Karpas-422 (cell line): ENCODE data around the gene LAP3. TPM values are rescaled to one million over a fixed set of nuclear protein-coding genes. Genes with fewer than 3 reads are reported as not detected.

Source experiments
- DNase-seq: peaks from one replicate; pipeline ENCODE4 v3.0.0-alpha.2; 2015
- H2AFZ ChIP-seq: fragments of 200-600 bp; sonication (generic); 2 replicates; pipeline ENCODE4 v1.6.1; 2014; ENCODE audit warnings: antibody characterized with exemption, low read length, mixed read lengths
- H3K27ac ChIP-seq: fragments of 200-600 bp; sonication (generic); 2 replicates; pipeline ENCODE4 v1.5.1; 2014; ENCODE audit warnings: mild to moderate bottlenecking, low read length, moderate library complexity
- H3K27me3 ChIP-seq: fragments of 200-600 bp; sonication (generic); 2 replicates; pipeline ENCODE4 v1.6.1; 2014; ENCODE audit warnings: low read length, mixed read lengths
- H3K36me3 ChIP-seq: fragments of 200-600 bp; sonication (generic); 2 replicates; pipeline ENCODE4 v1.6.1; 2014; ENCODE audit warnings: low read length, mixed read lengths; ENCODE audit not compliant: insufficient read depth
- H3K4me1 ChIP-seq: fragments of 200-600 bp; sonication (generic); 2 replicates; pipeline ENCODE4 v1.6.1; 2014; ENCODE audit warnings: mild to moderate bottlenecking, low read length, mixed read lengths
- H3K4me2 ChIP-seq: fragments of 200-600 bp; sonication (generic); 2 replicates; pipeline ENCODE4 v1.6.1; 2014; ENCODE audit warnings: low read length, low read depth, mild to moderate bottlenecking; ENCODE audit not compliant: poor library complexity, severe bottlenecking
- H3K4me3 ChIP-seq: fragments of 200-600 bp; sonication (generic); 2 replicates; pipeline ENCODE4 v1.5.1; 2014; ENCODE audit warnings: mild to moderate bottlenecking, antibody characterized with exemption, low read length, mixed read lengths
- H3K79me2 ChIP-seq: fragments of 200-600 bp; sonication (generic); 2 replicates; pipeline ENCODE4 v1.6.1; 2014; ENCODE audit warnings: mild to moderate bottlenecking, low read length, mixed read lengths
- H3K9ac ChIP-seq: fragments of 200-600 bp; sonication (generic); 2 replicates; pipeline ENCODE4 v1.6.0; 2014; ENCODE audit warnings: low read length
- H3K9me2 ChIP-seq: fragments of 200-600 bp; sonication (generic), shearing (Covaris generic); replicated peaks from 2 replicates; pipeline ENCODE4 v1.6.0; 2014; ENCODE audit warnings: mild to moderate bottlenecking, low read length, moderate library complexity; ENCODE audit not compliant: insufficient read depth
- H3K9me3 ChIP-seq: fragments of 300-700, 200-600 bp; sonication (generic); 2 replicates; pipeline ENCODE4 v1.6.1; 2014; ENCODE audit warnings: low read length, mixed read lengths
- H4K20me1 ChIP-seq: fragments of 200-600 bp; sonication (generic); 2 replicates; pipeline ENCODE4 v1.6.1; 2014; ENCODE audit warnings: mild to moderate bottlenecking, antibody characterized with exemption, low read length, low read depth; ENCODE audit not compliant: insufficient read depth
- total RNA-seq: library from RNA; depleted of rRNA; stranded (reverse); fragments of >200 nt; shearing (Covaris generic); gene quantifications from 2 replicates; pipeline ENCODE4 v1.2.3, GENCODE V29; 2014; ENCODE audit warnings: low replicate concordance

Gene LAP3
- total RNA-seq, 1 experiment from 2014 or later, result 146 TPM

- Histone ChIP-seq H3K27me3 (no peaks in the 10 kb centered on the region), H3K27ac (peak within 1 kb of the TSS; percentile 71), H3K4me1 (peaks cover 42% of the 10 kb centered on the region), H2AFZ (peak within 1 kb of the TSS; percentile 89), H3K4me3 (peak within 1 kb of the TSS; percentile 92), H3K79me2 (peaks cover 57% of the 10 kb centered on the region), H3K36me3 (peaks cover 16% of the 10 kb centered on the region; the same call in 1 of the 2 replicates), H3K9ac (peak within 1 kb of the TSS; percentile 93), H4K20me1 (peaks cover 39% of the 10 kb centered on the region), H3K9me3 (no peaks in the 10 kb centered on the region), H3K4me2 (peak within 1 kb of the TSS; percentile 100), H3K9me2 (no peaks in the 10 kb centered on the region)
- DNase-seq, result peak; percentile 98
Measured at GRCh38 chr4:17614416-17615299, 37.7 kb downstream of the LAP3 start, which contains the start of gene MED28. Gene MED28, plus strand, starts transcription at chr4:17614641. Its CDS starts 14 bp downstream, at chr4:17614655.

DNA sequence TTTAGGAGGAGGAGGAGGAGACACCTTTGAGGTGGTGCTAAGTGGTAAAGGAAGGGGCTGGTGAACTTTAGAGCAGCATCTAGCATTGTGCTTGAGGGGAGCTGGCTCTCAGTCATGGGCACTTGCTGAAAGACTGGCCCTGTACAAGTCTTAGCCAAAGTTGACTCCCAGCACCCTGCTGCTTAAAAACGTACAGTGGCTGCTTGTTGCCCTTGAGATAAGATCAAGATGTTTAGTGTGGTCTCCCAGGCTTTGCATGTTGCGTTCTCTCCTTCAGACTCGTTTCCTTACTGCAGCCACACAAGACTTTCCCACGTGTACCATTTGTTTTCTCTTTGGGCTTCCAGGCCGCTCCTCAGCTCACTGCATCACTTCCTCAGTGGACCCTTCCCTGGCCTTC, 39.3 kb downstream of the LAP3 start:
- H3K79me2 ChIP-seq, result peaks cover 61% of the 10 kb centered on the region
- no peak overlapping the region for H3K4me3 ChIP-seq
- H3K9ac ChIP-seq, result no peak overlapping the region
- no peak overlapping the region for H3K27ac ChIP-seq
- H3K9me2 ChIP-seq, result no peaks in the 10 kb centered on the region
- no peak overlapping the region for H2AFZ ChIP-seq
- peak overlapping the region; percentile 100 for H3K4me2 ChIP-seq
- DNase-seq, result no peak
- H4K20me1 ChIP-seq, result peaks cover 42% of the 10 kb centered on the region
- no peaks in the 10 kb centered on the region for H3K27me3 ChIP-seq
- no peaks in the 10 kb centered on the region for H3K9me3 ChIP-seq
- peaks cover 25% of the 10 kb centered on the region; the same call in 1 of the 2 replicates for H3K36me3 ChIP-seq
- H3K4me1 ChIP-seq, result peaks cover 42% of the 10 kb centered on the region

DNA sequence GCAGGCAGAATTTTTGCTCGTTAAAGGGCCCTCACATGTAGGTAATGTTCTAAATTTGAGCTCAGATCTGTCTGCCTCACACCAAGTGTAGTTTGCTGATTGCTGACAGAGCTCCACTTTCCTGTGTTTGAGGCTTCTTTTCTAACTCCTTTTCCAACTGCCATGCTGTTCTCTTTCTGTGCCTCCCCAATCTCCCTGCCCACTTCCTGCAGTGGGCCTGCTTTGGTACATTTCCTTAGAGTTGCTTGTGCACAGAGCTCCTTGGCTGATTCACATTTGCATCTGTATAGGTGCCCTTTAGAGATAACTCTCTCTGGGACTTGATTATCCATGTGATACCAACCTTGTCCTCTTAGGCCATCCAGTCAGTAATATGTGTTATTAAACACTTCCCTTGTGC, 41.9 kb downstream of the LAP3 start:
- Histone ChIP-seq H3K27ac (0 out of 2 replicates have a peak overlapping the region, but pooled peaks have one; percentile 17), H3K27me3 (no peaks in the 10 kb centered on the region), H3K9ac (no peak overlapping the region), H3K4me2 (peak overlapping the region; percentile 33), H3K9me3 (no peaks in the 10 kb centered on the region), H3K36me3 (peaks cover 44% of the 10 kb centered on the region), H3K4me3 (no peak overlapping the region), H3K9me2 (no peaks in the 10 kb centered on the region), H3K79me2 (peaks cover 74% of the 10 kb centered on the region), H2AFZ (no peak overlapping the region), H4K20me1 (peaks cover 44% of the 10 kb centered on the region), H3K4me1 (peaks cover 36% of the 10 kb centered on the region)
- DNase-seq, result no peak

- Histone ChIP-seq H3K27me3 (no peaks in the 10 kb centered on the region), H3K9ac (no peak overlapping the region), H3K27ac (0 out of 2 replicates have a peak overlapping the region, but pooled peaks have one; percentile 17), H3K9me2 (no peaks in the 10 kb centered on the region), H3K4me3 (no peak overlapping the region), H3K36me3 (peaks cover 51% of the 10 kb centered on the region), H3K9me3 (no peaks in the 10 kb centered on the region), H3K4me1 (peaks cover 36% of the 10 kb centered on the region), H4K20me1 (peaks cover 45% of the 10 kb centered on the region), H2AFZ (no peak overlapping the region), H3K4me2 (no peak overlapping the region), H3K79me2 (peaks cover 74% of the 10 kb centered on the region)
- DNase-seq, result no peak
Measured at GRCh38 chr4:17619416-17620105, 42.6 kb downstream of the LAP3 start.

DNA sequence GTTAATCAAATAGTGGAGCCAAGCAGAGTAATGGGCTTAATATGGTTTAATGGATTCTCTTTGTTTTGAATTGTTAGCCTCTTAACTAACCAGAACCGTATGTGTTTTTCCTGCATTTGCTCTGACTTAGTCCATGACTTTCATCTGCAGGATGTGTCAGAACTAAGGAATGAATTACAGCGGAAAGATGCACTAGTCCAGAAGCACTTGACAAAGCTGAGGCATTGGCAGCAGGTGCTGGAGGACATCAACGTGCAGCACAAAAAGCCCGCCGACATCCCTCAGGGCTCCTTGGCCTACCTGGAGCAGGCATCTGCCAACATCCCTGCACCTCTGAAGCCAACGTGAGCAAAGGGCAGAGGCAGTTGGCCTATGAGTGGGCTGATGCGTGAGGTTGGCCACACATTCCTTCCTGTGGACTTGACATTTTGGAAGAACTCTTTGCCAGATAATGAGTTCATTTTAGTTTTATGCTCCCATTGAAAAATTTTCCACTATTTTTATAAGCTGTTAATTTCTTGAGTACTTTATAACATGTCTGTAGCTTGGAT, 46.5 kb downstream of the LAP3 start:
- no peak for DNase-seq
- H3K27ac ChIP-seq, result no peak overlapping the region
- H3K4me2 ChIP-seq, result no peak overlapping the region
- H3K79me2 ChIP-seq, result peaks cover 38% of the 10 kb centered on the region
- no peaks in the 10 kb centered on the region for H3K9me2 ChIP-seq
- H3K27me3 ChIP-seq, result no peaks in the 10 kb centered on the region
- H3K36me3 ChIP-seq, result peaks cover 61% of the 10 kb centered on the region
- no peaks in the 10 kb centered on the region for H3K9me3 ChIP-seq
- no peak overlapping the region for H3K9ac ChIP-seq
- H3K4me1 ChIP-seq, result peaks cover 8% of the 10 kb centered on the region
- no peak overlapping the region for H3K4me3 ChIP-seq
- no peak overlapping the region for H2AFZ ChIP-seq
- H4K20me1 ChIP-seq, result peaks cover 16% of the 10 kb centered on the region; the same call in 1 of the 2 replicates

DNA sequence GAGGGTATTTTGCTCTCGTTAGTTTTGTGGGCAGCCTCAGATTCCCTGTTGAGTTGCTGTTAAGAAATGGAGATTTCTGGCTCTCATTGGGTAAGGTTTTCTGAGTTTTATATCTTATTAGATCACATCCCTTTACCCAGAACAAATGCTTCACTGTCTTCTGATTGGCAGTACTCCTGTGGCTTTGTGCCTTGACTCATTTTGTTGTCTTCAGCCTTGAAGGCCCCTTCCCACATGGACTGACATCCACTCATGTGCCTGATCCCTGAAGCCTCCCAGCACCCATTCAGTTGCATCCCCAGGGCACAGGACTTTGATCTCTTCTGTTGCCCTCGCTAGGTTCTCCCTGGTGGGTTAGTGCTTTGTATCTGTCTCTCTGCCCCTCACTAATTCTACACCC, 47.8 kb downstream of the LAP3 start:
- Histone ChIP-seq H3K27me3 (no peaks in the 10 kb centered on the region), H2AFZ (no peak overlapping the region), H4K20me1 (peaks cover 4% of the 10 kb centered on the region; the same call in 1 of the 2 replicates), H3K4me1 (no peaks in the 10 kb centered on the region), H3K4me3 (no peak overlapping the region), H3K9ac (no peak overlapping the region), H3K79me2 (peaks cover 25% of the 10 kb centered on the region), H3K27ac (no peak overlapping the region), H3K9me2 (no peaks in the 10 kb centered on the region), H3K36me3 (peaks cover 61% of the 10 kb centered on the region), H3K9me3 (no peaks in the 10 kb centered on the region), H3K4me2 (no peak overlapping the region)
- DNase-seq, result no peak

- Histone ChIP-seq H3K4me3 (no peak overlapping the region), H4K20me1 (no peaks in the 10 kb centered on the region), H3K79me2 (no peaks in the 10 kb centered on the region), H3K9me3 (no peaks in the 10 kb centered on the region), H3K4me1 (no peaks in the 10 kb centered on the region), H2AFZ (no peak overlapping the region), H3K9me2 (no peaks in the 10 kb centered on the region), H3K27ac (no peak overlapping the region), H3K27me3 (no peaks in the 10 kb centered on the region), H3K4me2 (no peak overlapping the region), H3K36me3 (peaks cover 35% of the 10 kb centered on the region), H3K9ac (no peak overlapping the region)
- no peak for DNase-seq
Measured at GRCh38 chr4:17630228-17630627, 53.2 kb downstream of the LAP3 start.

DNA sequence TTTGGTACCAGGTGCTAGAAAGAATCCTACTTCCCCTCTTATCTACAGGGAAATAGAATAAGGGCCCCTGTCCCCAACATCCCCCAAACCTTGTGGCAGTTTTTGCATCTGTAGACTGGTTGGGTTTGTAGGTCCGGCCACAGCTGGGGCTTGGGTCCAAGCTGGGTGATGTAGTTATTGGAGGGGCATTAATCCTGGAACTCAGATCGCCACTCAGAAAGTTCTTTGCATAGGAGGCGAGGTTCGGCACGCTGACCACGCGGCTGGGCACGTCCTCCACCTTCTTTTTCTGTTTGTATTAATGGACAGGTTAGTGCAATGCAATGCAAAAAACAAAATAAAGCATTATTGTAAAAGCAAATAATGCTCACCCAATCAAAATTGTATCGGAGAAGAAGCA, 56.6 kb downstream of the LAP3 start:
- Histone ChIP-seq H3K9me3 (no peaks in the 10 kb centered on the region), H3K27ac (no peak overlapping the region), H3K27me3 (no peaks in the 10 kb centered on the region), H4K20me1 (no peaks in the 10 kb centered on the region), H3K9me2 (no peaks in the 10 kb centered on the region), H3K79me2 (no peaks in the 10 kb centered on the region), H3K4me1 (peaks cover 7% of the 10 kb centered on the region), H3K9ac (no peak overlapping the region), H2AFZ (no peak overlapping the region), H3K4me2 (no peak overlapping the region), H3K4me3 (no peak overlapping the region), H3K36me3 (peaks cover 23% of the 10 kb centered on the region)
- DNase-seq, result no peak
